ENCODE measurements around the gene DLX2.
"Not testable (repeated sequence)": the region's sequence is repeated elsewhere in the genome, so short reads cannot be mapped to it uniquely, and the experiment has no call there.

DLX2 gene

GRCh38 chr2:172082105-172082943, 20.4 kb downstream of the DLX2 start:
- no peak for DNase-seq

- no peak for DNase-seq
These were observed 21.3 kb downstream of the DLX2 start for GRCh38 chr2:172081221-172082022.

- no peak for DNase-seq
These were observed 22.0 kb downstream of the DLX2 start for GRCh38 chr2:172080641-172081220.

GRCh38 chr2:172079838-172080640, 22.7 kb downstream of the DLX2 start:
- no peak for DNase-seq

- no peak for DNase-seq
These were observed 23.3 kb downstream of the DLX2 start for GRCh38 chr2:172079416-172079815.

GRCh38 chr2:172074254-172074653, 28.4 kb downstream of the DLX2 start:
- DNase-seq, result no peak

- no peak for DNase-seq
These were observed 29.2 kb downstream of the DLX2 start for GRCh38 chr2:172073518-172073917.

GRCh38 chr2:172072706-172073105, 30.0 kb downstream of the DLX2 start:
- no peak for DNase-seq

GRCh38 chr2:172072303-172072702, 30.4 kb downstream of the DLX2 start:
- DNase-seq, result no peak

- no peak for DNase-seq
These were observed 31.8 kb downstream of the DLX2 start for GRCh38 chr2:172070936-172071335.

- not testable (repeated sequence) for DNase-seq
These were observed 34.8 kb downstream of the DLX2 start for GRCh38 chr2:172067905-172068304.

GRCh38 chr2:172066394-172066886, 36.3 kb downstream of the DLX2 start:
- no peak for DNase-seq

GRCh38 chr2:172065111-172065510, 37.6 kb downstream of the DLX2 start:
- DNase-seq, result no peak

- DNase-seq, result no peak
These were observed 39.3 kb downstream of the DLX2 start for GRCh38 chr2:172063446-172063845.

- no peak for DNase-seq
These were observed 40.2 kb downstream of the DLX2 start for GRCh38 chr2:172062402-172063004.

- not testable (repeated sequence) for DNase-seq
These were observed 42.6 kb downstream of the DLX2 start for GRCh38 chr2:172060118-172060517.

- no peak for DNase-seq
These were observed 44.0 kb downstream of the DLX2 start for GRCh38 chr2:172058660-172059059.

GRCh38 chr2:172056293-172056692, 46.4 kb downstream of the DLX2 start:
- DNase-seq, result no peak

GRCh38 chr2:172053486-172053885, 49.2 kb downstream of the DLX2 start:
- no peak for DNase-seq

- no peak for DNase-seq
These were observed 50.4 kb downstream of the DLX2 start for GRCh38 chr2:172052000-172052983.

Measured in activated CD8-positive, alpha-beta memory T cell treated with anti-CD3 and anti-CD28 coated beads, Interleukin-2, amount 50 U/mL, for 4 hours (primary cell).